Gastroesophageal sphincter (tissue), 4 donors: ENCODE data around the gene SEC24D. TPM values are rescaled to one million over a fixed set of nuclear protein-coding genes. Genes with fewer than 3 reads are reported as not detected.
"Not testable (repeated sequence)": the region's sequence is repeated elsewhere in the genome, so short reads cannot be mapped to it uniquely, and the experiment has no call there.

Source experiments
- ATAC-seq: fragments of 150-250 bp; one replicate; pipeline ENCODE4 v1.9.1; 2016; ENCODE audit warnings: mild to moderate bottlenecking, moderate library complexity
- H3K27ac ChIP-seq, 4 donors: fragments of 200-600 bp; sonication (generic) in 3 of 4; 1 replicate in 3 of 4; 2 replicates in 1 of 4; pipeline ENCODE4 v1.5.1; 2016 to 2019
- H3K27me3 ChIP-seq: fragments of 200-600 bp; sonication (generic); one replicate; pipeline ENCODE4 v1.5.1; 2019
- H3K36me3 ChIP-seq, 2 donors: fragments of 200-600 bp; sonication (generic); one replicate each; pipeline ENCODE4 v1.5.1; 2019; ENCODE audit warnings: control low read depth in 1 of 2
- H3K4me1 ChIP-seq, 3 donors: fragments of 200-600 bp; sonication (generic); 1 replicate in 2 of 3; 2 replicates in 1 of 3; pipeline ENCODE4 v1.5.1; 2016 to 2019; ENCODE audit warnings: control low read depth in 2 of 3
- H3K4me3 ChIP-seq, 2 donors: fragments of 200-600 bp; sonication (generic); one replicate each; pipeline ENCODE4 v1.5.1; 2019; ENCODE audit warnings: mild to moderate bottlenecking in 1 of 2, moderate library complexity in 1 of 2
- H3K9me3 ChIP-seq, 3 donors: fragments of 200-600 bp; sonication (generic); one replicate each; pipeline ENCODE4 v1.5.1; 2017 to 2019; ENCODE audit warnings: control low read depth in 2 of 3
- CTCF ChIP-seq, 4 experiments: fragments of 200-600 bp in 2 of 4; fragments of 450-650 bp in 2 of 4; sonication (generic) in 1 of 4; IDR thresholded peaks; one replicate each; pipeline ENCODE4 v1.5.1; 2017 to 2019; ENCODE audit warnings: antibody characterized with exemption in 4 of 4, mild to moderate bottlenecking in 2 of 4, moderate library complexity in 2 of 4
- EP300 ChIP-seq: sonication (generic); formaldehyde crosslinking; IDR thresholded peaks from one replicate; pipeline ENCODE4 v1.6.1; 2017; ENCODE audit warnings: antibody characterized with exemption, mild to moderate bottlenecking
- POLR2A ChIP-seq, 2 donors: fragments of 450-650 bp; IDR thresholded peaks; one replicate each; pipeline ENCODE4 v1.6.1; 2017; ENCODE audit warnings: antibody characterized with exemption in 2 of 2, mild to moderate bottlenecking in 2 of 2, moderate library complexity in 1 of 2
- POLR2AphosphoS5 ChIP-seq: sonication (generic); formaldehyde crosslinking; IDR thresholded peaks from one replicate; pipeline ENCODE4 v1.6.1; 2017; ENCODE audit warnings: antibody characterized with exemption
- WGBS, 2 donors: methylation state at CpG; one replicate each; pipeline ENCODE4 v1.1.5; 2018; ENCODE audit warnings: low coverage in 1 of 2; 5-methylcytosine and 5-hydroxymethylcytosine counted together
- total RNA-seq, 4 donors: library from RNA; depleted of rRNA; stranded (reverse); fragments of >200 nt; gene quantifications; one replicate each; pipeline ENCODE4 v1.1.0, GENCODE V29; 2016

Gene SEC24D
- total RNA-seq, 4 donors from 2014 or later: 29.3 to 40.9 (median 33.2) TPM

GRCh38 chr4:118776955-118777640, 58.8 kb downstream of the SEC24D start:
- H3K27ac ChIP-seq: peak overlapping the region in 3 of 4 donors; percentile 47 to 84 (median 60)
- 67% methylated on average over 2 of the region's 2 CpGs; no CpG with 5 or more reads in 1 of the 2 donors for WGBS, 2 donors
- not testable (repeated sequence) for H3K9me3 ChIP-seq, ATAC-seq, H3K27me3 ChIP-seq, H3K4me3 ChIP-seq, H3K36me3 ChIP-seq
- H3K4me1 ChIP-seq: peaks cover 3 to 45% (median 14%) of the 10 kb centered on the region in 3 donors

DNA sequence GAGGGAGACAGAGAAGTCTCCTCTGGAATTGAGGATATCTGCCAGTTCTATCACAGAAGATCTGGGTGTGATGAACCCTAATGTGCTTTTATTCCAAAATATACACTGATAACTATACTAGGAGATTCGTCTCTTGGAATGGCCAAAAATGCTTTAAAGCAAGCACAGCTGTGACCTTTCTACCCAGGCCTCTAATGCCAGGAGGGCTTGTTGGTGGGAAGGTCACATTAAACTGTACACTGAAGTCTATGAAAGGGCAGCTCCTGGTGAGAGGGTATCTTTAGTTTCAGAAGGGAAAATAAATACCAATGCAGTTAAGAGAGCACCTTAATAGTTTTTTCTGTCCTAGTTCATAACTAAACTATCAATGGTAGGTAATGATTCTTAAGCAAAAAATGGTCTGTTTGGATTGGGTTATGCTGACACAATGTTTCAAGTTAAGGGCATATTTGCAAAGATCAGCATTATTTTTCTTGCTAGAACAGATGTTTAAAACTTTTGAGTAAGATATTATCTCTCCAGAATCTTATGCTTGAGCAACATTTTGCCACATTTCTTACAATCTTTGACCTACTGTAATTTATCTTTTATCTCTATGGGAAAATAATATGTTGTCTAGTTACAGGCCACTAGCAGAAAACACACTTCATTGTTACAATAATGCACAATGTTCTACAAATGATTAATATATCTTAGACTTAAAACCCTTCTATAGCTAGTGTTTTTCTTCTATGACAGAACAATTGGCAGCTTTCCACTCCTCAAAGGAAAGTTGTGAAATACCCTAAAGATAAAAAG, 59.6 kb downstream of the SEC24D start:
- TF ChIP-seq EP300 (no peak), POLR2A (IDR thresholded peaks at IDR 0.05) (no peak), POLR2AphosphoS5 (no peak)
- Histone ChIP-seq H3K4me1 (peaks cover 9 to 53% (median 14%) of the 10 kb centered on the region in 3 donors), H3K36me3 (no peaks in the 10 kb centered on the region), H3K27me3 (no peaks in the 10 kb centered on the region), H3K9me3 (no peaks in the 10 kb centered on the region), H3K27ac (peak overlapping the region; percentile 23 to 84 (median 54)), H3K4me3 (no peak overlapping the region)
- 17 to 50% methylated on average over 1 of the region's 1 CpG for WGBS, 2 donors
- ATAC-seq: no peak

- H3K27ac ChIP-seq: peak overlapping the region in 2 of 4 donors; percentile 84 to 85
- no peaks in the 10 kb centered on the region for H3K9me3 ChIP-seq
- no peaks in the 10 kb centered on the region for H3K36me3 ChIP-seq
- peaks cover 14 to 62% (median 17%) of the 10 kb centered on the region in 3 donors for H3K4me1 ChIP-seq
- 66 to 85% methylated on average over 2 of the region's 2 CpGs for WGBS, 2 donors
- TF ChIP-seq POLR2A (IDR thresholded peaks at IDR 0.05) (no peak), CTCF (IDR thresholded peaks at IDR 0.05) (no peak), POLR2AphosphoS5 (no peak), EP300 (no peak)
- no peak overlapping the region for H3K4me3 ChIP-seq
- no peaks in the 10 kb centered on the region for H3K27me3 ChIP-seq
- ATAC-seq: no peak
Observed at GRCh38 chr4:118775405-118775804, 60.5 kb downstream of the SEC24D start.

GRCh38 chr4:118774989-118775388, 60.9 kb downstream of the SEC24D start:
- H3K27ac ChIP-seq: peak overlapping the region; percentile 25 to 85 (median 72)
- TF ChIP-seq EP300 (no peak), POLR2AphosphoS5 (no peak), CTCF (IDR thresholded peaks at IDR 0.05) (no peak), POLR2A (IDR thresholded peaks at IDR 0.05) (no peak)
- peaks cover 14 to 66% (median 21%) of the 10 kb centered on the region in 3 donors for H3K4me1 ChIP-seq

DNA sequence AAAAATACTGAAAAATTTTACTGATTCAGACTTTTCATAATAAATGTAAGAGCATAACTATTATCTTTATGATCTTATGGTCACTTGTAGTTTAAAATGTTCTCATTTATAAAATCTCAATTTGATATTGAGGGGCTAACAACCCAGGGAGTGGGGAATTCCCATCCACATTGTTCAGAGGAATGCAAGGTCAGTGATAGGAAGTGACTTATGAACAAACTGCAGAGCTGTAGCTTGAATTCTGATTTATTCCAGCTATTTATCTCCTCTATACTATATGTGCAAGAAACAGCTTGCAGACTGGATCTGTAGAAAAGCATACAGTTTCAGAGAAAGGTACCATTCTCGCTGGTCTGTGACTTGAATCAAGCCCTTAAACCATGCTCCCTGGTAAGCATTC, 61.6 kb downstream of the SEC24D start:
- no peak for ATAC-seq
- Histone ChIP-seq H3K4me1 (peaks cover 14 to 73% (median 26%) of the 10 kb centered on the region in 3 donors), H3K9me3 (no peaks in the 10 kb centered on the region), H3K27me3 (no peaks in the 10 kb centered on the region), H3K4me3 (no peak overlapping the region), H3K27ac (peak overlapping the region; percentile 25 to 85 (median 72)), H3K36me3 (no peaks in the 10 kb centered on the region)
- 45 to 67% methylated on average over 1 of the region's 1 CpG for WGBS, 2 donors
- no peak for TF ChIP-seq POLR2AphosphoS5
- no peak for TF ChIP-seq EP300
- TF ChIP-seq CTCF (IDR thresholded peaks at IDR 0.05): no peak
- TF ChIP-seq POLR2A (IDR thresholded peaks at IDR 0.05): no peak

More at GRCh38 chr4:118774989-118775388, 60.9 kb downstream of the SEC24D start:
- Histone ChIP-seq H3K27me3 (no peaks in the 10 kb centered on the region), H3K9me3 (no peaks in the 10 kb centered on the region), H3K36me3 (no peaks in the 10 kb centered on the region), H3K4me3 (no peak overlapping the region)
- ATAC-seq: no peak
- 13 to 78% methylated on average over 1 to 3 of the region's 3 CpGs for WGBS, 2 donors
